Fibroblast of skin of left quadriceps (primary cell): ENCODE measurements around the gene CFHR1.
A peak's percentile ranks its signal among the peaks of the same experiment; 100 is the strongest.
"Not testable (repeated sequence)": the region's sequence is repeated elsewhere in the genome, so short reads cannot be mapped to it uniquely, and the experiment has no call there.

Experiments
- DNase-seq, 2 experiments: peaks; one replicate each; pipeline ENCODE4 v3.0.0-alpha.2; 2013; ENCODE audit warnings: low read depth in 2 of 2

CFHR1 gene

GRCh38 chr1:196819531-196819930, at the start of gene CFHR1:
Gene CFHR1 (plus strand): TSS chr1:196819731. CDS start chr1:196819845, 114 bp downstream.
- not testable (repeated sequence) for DNase-seq

- DNase-seq, result not testable (repeated sequence)
These were observed 49.7 kb upstream of the CFHR1 start for GRCh38 chr1:196769823-196770222.

DNA sequence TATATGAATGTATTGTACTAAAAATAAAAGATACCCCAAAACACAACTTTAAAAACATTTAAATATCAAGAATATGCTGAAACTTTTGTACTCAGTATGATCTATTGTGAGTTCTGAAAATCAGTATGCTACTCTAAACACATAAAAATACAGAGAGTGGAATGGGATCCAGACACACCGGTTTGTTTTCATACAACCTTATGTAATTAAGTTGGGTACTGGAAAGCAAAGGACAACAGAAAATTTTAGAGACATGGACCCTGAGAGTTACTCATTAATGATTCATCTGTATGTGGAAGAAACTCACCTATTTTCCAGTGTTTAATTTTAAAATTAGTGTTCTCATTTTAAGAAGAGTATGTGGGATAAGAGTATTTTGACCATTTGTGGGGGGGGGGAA, 45.8 kb upstream of the CFHR1 start:
- DNase-seq, result no peak

GRCh38 chr1:196774175-196774574, 45.4 kb upstream of the CFHR1 start:
- no peak for DNase-seq

DNA sequence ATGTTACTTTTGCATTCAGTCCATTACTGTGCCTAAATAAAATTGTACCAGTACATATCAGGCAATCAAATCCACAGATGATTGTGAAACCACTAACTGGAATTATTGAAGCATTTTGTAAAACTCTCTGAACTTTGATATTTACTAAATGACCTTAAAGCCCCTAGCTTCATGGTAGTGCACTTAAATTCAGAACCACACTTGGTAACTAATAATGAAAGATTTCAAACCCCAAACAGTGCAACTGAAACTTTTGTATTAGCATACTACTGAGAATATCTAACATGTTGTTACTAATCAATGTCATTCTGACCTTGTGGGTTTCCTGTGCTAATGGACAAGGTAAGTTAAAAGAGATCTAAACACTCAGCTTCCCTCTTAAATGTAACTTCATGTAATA, 44.9 kb upstream of the CFHR1 start, which contains the start of gene CFHR3:
CFHR3 (plus strand) TSS at position 238 of the 400 bp plus-strand sequence; CDS start at position 285, 47 bp downstream.
- no peak for DNase-seq

DNA sequence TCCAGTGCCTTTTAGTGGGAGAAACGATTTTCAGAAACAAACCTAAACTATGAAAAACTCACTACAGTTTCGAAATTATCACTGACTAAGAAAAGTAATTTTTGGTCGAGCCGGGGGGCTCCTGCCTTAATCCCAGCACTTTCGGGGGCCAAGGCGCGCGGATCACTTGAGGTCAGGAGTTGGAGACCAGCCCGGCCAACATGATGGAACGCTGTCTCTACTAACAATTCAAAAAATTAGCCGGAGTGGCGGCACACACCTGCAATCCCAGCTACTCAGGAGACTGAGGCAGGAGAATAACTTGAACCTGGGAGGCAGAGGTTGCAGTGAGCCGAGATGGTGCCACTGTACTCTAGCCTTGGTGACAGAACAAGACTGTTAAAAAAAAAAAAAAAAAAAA, 41.9 kb upstream of the CFHR1 start:
- no peak for DNase-seq

DNA sequence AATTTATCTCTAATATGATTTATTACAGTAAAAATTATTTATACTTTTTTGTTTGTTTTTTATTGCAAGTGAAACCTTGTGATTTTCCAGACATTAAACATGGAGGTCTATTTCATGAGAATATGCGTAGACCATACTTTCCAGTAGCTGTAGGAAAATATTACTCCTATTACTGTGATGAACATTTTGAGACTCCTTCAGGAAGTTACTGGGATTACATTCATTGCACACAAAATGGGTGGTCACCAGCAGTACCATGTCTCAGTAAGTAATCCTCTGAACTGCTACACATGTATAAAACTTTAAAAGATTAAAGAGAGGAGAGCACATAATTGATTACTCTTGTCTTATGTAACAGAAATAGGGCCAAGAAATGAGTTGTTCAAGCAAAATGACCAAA, 40.4 kb upstream of the CFHR1 start:
- no peak for DNase-seq

DNA sequence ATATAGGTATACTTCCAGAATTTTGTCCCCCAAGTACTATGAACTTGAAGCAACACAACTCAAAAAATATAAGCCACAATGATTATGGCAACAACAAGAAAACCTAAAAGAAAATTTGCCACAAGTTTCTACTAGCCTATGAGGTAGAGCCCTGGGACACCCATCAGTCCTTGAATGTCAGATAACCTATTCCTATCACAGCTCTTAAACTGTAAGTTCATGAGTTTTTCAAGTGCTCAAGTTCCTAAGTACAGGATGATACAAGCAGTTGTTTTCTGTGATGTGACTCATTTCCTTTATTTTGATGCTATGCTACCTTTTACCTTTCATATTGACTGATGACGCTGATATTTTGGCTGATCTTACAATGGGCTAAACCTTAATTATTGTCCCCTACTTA, 28.3 kb upstream of the CFHR1 start:
- not testable (repeated sequence) for DNase-seq

DNA sequence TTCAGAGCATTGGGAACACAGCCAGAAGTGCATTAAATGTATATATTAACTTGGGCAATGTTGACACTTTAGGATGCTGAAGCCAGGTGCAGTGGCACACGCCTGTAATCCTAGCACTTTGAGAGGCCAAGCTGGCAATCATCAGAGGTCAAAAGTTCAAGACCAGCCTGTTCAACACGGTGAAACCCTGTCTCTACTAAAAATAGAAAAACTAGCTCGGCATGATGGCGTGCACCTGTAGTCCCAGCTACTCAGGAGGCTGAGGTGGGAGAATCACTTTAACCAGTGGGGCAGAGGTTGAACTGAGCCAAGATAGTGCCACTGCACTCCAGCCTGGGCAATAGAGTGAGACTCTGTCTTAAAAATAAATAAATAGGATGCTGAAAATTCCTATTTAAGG, 25.4 kb upstream of the CFHR1 start:
- not testable (repeated sequence) for DNase-seq

DNA sequence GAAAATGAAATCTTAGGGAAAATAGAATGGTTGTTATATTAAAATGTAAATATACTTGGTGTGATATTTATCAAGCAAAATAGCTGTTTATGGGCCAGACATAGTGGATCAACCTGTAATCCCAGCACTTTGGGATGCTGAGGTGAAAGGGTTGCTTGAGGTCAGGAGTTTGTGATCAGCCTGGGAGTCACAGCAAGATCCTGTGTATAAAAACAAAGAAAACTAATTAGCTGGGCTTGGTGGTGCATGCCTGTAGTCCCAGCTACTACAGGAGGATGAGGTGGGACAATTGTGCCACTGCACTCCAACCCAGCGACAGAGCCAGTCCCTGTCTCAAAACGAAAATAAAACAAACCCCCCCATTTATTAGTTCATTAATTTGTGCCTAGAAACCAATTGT, 21.6 kb upstream of the CFHR1 start:
- DNase-seq, result no peak

DNA sequence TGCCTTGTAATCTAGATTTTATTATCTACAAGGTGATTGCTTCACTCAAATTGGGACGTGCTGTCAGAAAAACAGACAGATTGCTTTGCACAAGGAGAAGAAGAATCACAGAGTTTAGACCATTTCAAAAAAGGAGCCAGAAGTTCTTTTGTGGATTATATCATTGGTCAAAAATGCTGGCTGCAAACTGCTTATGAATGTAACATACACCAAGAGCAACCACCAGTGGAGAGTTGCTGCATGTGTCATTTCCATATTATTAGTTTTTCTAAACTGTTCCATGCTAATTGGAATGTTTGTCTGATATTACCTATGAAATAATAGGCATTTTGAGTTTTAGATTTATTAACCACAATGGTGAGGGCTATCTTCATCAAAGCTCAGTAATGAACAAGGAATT, 17.6 kb upstream of the CFHR1 start:
- not testable (repeated sequence) for DNase-seq

DNA sequence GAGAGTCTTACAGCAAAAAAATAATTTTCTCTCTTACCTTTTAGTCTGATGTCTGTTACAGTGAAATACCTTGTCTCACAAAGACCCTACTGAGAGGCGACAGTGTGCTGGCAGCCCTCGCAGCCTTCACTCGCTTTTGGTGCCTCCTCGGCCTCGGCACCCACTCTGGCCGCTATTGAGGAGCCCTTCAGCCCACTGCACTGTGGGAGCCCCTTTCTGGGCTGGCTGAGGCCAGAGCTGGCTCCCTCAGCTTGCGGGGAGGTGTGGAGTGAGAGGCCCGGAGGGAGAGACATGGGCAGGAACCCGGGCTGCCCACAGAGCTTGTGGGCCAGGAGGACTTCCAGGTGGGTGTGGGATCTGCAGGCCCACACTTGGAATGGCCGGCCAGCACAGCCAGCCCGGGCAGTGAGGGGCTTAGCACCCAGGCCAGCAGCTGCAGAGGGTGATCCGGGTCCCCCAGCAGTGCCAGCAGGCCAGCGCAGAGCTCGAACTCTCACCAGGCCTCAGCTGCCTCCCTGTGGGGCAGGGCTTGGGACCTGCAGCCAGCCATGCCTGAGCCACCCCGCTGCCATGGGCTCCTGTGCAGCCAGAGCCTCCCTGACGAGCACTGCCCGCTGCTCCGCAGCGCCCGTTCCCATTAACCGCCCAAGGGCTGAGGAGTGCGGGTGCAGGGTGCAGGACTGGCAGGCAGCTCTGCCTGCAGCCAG, 10.8 kb upstream of the CFHR1 start:
- no peak for DNase-seq

DNA sequence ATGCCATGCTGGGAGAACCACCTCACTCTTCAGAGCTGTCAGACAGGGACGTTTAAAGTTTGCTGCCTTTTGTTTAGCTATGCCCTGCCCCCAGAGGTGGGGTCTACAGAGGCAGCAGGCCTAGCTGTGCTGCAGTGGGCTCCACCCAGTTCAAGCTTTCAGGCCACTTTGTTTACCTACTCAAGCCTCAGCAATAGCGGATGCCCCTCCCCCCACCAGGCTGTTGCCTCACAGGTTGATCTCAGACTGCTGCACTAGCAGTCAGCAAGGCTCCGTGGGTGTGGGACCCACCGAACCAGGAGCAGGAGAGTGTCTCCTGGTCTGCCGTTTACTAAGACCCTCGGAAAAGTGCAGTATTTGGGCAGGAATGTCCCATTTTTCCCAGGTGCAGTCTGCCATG, 2.1 kb upstream of the CFHR1 start:
- DNase-seq, result not testable (repeated sequence)

GRCh38 chr1:196827860-196828259, 8.3 kb downstream of the CFHR1 start:
- DNase-seq, result peak; percentile 43 to 54

- not testable (repeated sequence) for DNase-seq
These were observed 30.3 kb downstream of the CFHR1 start for GRCh38 chr1:196849613-196850492.

DNA sequence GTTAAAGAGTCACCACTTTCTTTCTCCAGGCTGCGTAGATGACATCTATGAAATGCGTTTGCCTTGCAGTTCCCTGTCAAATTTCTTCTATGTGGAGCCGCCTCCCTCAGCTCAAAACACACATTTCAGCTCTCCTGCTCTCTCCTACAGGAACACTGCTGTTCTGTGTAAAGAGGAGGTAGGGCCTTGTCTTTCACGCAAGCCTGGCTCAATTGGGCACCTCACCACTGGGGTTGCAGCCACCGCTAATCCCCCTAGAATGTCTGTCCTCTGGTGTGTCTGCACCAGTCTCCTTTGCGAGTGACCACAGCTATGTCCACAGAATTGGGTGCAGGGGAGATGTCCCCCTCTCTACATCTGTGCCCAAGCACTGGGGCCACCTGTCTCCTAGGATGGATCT, 36.5 kb downstream of the CFHR1 start:
- no peak for DNase-seq

DNA sequence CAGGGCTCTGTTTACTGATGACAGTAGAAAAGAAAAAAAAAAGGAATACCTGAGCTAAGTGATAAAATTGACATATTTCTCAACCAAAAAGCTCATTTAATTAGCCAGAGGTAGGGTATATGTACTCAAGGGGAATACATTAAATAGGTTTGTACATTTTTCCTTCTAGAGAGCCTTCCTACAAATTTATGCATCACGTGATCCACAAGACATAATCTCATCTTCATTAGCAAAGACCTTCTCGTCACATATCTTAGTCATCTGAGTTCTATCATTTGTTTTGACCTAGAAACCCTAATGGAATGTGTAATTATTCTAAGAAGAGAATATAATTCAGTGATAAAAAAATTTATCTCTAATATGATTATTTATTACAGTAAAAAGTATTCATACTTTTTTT, 37.7 kb downstream of the CFHR1 start:
- no peak for DNase-seq

GRCh38 chr1:196858811-196859210, 39.3 kb downstream of the CFHR1 start:
- no peak for DNase-seq

DNA sequence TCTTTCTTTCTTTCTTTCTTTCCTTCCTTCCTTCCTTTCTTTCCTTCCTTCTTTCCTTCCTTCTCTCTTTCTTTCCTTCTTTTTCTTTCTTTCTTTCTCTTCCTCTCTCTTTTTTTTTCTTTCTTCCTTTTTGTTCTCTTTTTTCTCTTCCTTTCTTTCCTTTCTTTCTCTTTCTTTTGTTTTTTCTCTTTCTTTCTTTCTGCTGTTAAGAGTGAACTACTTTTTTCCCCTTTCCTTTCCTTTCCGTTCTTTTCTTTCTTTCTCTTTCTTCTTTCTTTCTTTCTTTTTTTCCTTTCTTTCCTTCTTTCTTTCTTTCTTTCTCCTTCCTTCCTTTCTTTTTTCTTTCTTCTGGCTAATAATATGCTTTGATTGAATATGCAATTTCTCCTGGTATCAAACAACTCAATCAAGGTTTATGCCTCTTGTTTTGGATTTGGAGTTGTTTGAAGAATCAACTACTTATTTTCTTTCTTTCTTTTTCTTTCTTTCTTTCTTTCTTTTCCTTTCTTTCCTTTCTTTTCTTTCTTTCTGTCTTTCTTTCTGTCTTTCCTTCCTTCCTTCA, 40.9 kb downstream of the CFHR1 start:
- DNase-seq, result no peak

- no peak for DNase-seq
These were observed 41.9 kb downstream of the CFHR1 start for GRCh38 chr1:196861429-196861828.

DNA sequence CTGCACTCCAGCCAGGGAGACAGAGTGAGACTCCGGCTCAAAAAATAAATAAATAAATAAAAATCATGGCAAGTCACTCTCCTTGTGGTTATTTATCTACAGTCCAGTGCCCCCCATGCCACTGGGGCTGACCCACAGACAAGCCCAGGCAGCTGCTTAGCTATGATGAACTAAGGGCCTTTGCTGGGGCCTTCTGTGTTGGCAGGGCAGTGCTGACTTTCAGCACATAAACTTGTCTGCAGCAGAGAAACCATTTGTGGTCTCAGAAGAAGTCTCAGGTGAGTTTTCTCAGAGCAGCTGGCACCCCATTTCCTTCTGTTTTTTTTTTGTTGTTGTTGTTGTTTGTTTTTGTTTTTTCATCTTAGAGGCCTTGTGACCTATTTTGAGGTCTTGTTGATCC, 47.4 kb downstream of the CFHR1 start:
- no peak for DNase-seq

- DNase-seq, result no peak
These were observed 53.9 kb downstream of the CFHR1 start for GRCh38 chr1:196873385-196873784.

DNA sequence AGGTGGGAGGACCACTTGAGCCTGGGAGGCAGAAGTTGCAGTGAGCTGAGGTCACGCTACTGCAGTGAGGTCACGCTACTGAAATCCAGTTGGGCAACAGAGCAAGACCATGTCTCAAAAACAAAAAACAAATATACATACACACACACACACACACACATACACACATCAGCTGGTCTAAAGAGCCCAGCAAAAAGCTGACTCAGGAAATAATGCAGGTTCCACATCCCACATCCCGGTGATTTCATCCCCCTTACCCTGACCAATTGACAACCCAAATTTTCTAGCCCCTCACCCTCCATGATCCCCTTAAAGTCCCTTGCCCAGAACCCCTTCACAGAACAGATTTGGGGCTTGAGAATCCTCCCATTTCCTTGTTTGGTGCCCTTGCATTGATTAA, 56.4 kb downstream of the CFHR1 start:
- no peak for DNase-seq
